ENCODE measurements around the gene STON1. TPM values are rescaled to one million over a fixed set of nuclear protein-coding genes. Genes with fewer than 3 reads are reported as not detected.

The STON1 gene
- total and polyA plus RNA-seq, 12 donors, result 4.6 to 51.1 (median 13.4) TPM

- TF ChIP-seq CTCF (IDR thresholded peaks at IDR 0.05), result no peak
- TF ChIP-seq POLR2A (IDR thresholded peaks at IDR 0.05), result no peak
- no peaks in the 10 kb centered on the region for H3K27me3 ChIP-seq
- no peak overlapping the region for H3K27ac ChIP-seq
- H3K4me3 ChIP-seq, result no peak overlapping the region
- no peaks in the 10 kb centered on the region for H3K4me1 ChIP-seq (replicated peaks in 1 of 2)
- intact Hi-C loops (cut with DNase I), result no loop called here
- 85 to 93% (median 90%) methylated on average over 3 of the region's 3 CpGs for WGBS, 4 donors
- no peak for DNase-seq
- H3K36me3 ChIP-seq (replicated peaks in 1 of 2), result no peaks in the 10 kb centered on the region
- no peaks in the 10 kb centered on the region for H3K9me3 ChIP-seq (replicated peaks in 1 of 3)
These were observed 54.0 kb downstream of the STON1 start for GRCh38 chr2:48583961-48584360.

GRCh38 chr2:48584551-48584950, 54.6 kb downstream of the STON1 start:
- TF ChIP-seq POLR2A (IDR thresholded peaks at IDR 0.05), result no peak
- no peak for TF ChIP-seq CTCF (IDR thresholded peaks at IDR 0.05)
- Histone ChIP-seq H3K4me1 (replicated peaks in 1 of 2) (no peaks in the 10 kb centered on the region), H3K9me3 (replicated peaks in 1 of 3) (no peaks in the 10 kb centered on the region), H3K27me3 (no peaks in the 10 kb centered on the region), H3K27ac (no peak overlapping the region), H3K36me3 (replicated peaks in 1 of 2) (no peaks in the 10 kb centered on the region), H3K4me3 (no peak overlapping the region)
- 97 to 100% (median 97%) methylated on average over 4 of the region's 4 CpGs for WGBS, 4 donors
- intact Hi-C loops (cut with DNase I), result no loop called here
- no peak for DNase-seq

- H3K36me3 ChIP-seq (replicated peaks in 1 of 2), result no peaks in the 10 kb centered on the region
- WGBS, 4 donors, result 58 to 65% (median 60%) methylated on average over 4 of the region's 4 CpGs
- H3K27me3 ChIP-seq, result no peaks in the 10 kb centered on the region
- no peaks in the 10 kb centered on the region for H3K4me1 ChIP-seq (replicated peaks in 1 of 2)
- intact Hi-C loops (cut with DNase I), result no loop called here
- DNase-seq, result peak in 1 of 7 donors; percentile 17
- no peak for TF ChIP-seq CTCF (IDR thresholded peaks at IDR 0.05)
- no peak for TF ChIP-seq POLR2A (IDR thresholded peaks at IDR 0.05)
- H3K4me3 ChIP-seq, result no peak overlapping the region
- H3K27ac ChIP-seq, result no peak overlapping the region
- no peaks in the 10 kb centered on the region for H3K9me3 ChIP-seq (replicated peaks in 1 of 3)
These were observed 56.5 kb downstream of the STON1 start for GRCh38 chr2:48586433-48586832.

- Histone ChIP-seq H3K4me1 (replicated peaks in 1 of 2) (no peaks in the 10 kb centered on the region), H3K9me3 (replicated peaks in 1 of 3) (no peaks in the 10 kb centered on the region), H3K36me3 (replicated peaks in 1 of 2) (no peaks in the 10 kb centered on the region), H3K27me3 (no peaks in the 10 kb centered on the region), H3K4me3 (no peak overlapping the region), H3K27ac (no peak overlapping the region)
- peak in 1 of 7 donors; percentile 42 for DNase-seq
- 58 to 91% (median 84%) methylated on average over 3 to 5 of the region's 5 CpGs for WGBS, 4 donors
- intact Hi-C loops (cut with DNase I), result no loop called here
- TF ChIP-seq POLR2A (IDR thresholded peaks at IDR 0.05) (no peak), CTCF (IDR thresholded peaks at IDR 0.05) (no peak)
These were observed 57.6 kb downstream of the STON1 start for GRCh38 chr2:48587560-48587959.
